Natural killer cell (primary cell): ENCODE results near the gene PREB. TPM values are rescaled to one million over a fixed set of nuclear protein-coding genes. Genes with fewer than 3 reads are reported as not detected.

Experiments used
- ATAC-seq, 3 donors: fragments of 150-1000 bp in 2 of 3; fragments of 200-7000 bp in 1 of 3; cut with Tn5 transposase; 1 replicate in 1 of 3; 2 replicates in 2 of 3; pipeline ENCODE4 v1.10.0; 2021; ENCODE audit warnings: mild to moderate bottlenecking in 2 of 3, moderate library complexity in 2 of 3
- DNase-seq, 2 donors: peaks; one replicate each; pipeline versions ENCODE4 v3.0.0 to v3.0.0-alpha.2; 2013 to 2021; ENCODE audit warnings: mixed read lengths in 1 of 2
- H3K27ac ChIP-seq: one replicate; pipeline ENCODE4 v1.5.1; 2013; ENCODE audit warnings: mild to moderate bottlenecking, low read length
- H3K27me3 ChIP-seq: one replicate; pipeline ENCODE4 v1.6.1; 2013; ENCODE audit warnings: low read length; ENCODE audit not compliant: control insufficient read depth, insufficient read depth
- H3K36me3 ChIP-seq: one replicate; pipeline ENCODE4 v1.6.1; 2013; ENCODE audit warnings: low read length; ENCODE audit not compliant: control insufficient read depth, insufficient read depth
- H3K4me1 ChIP-seq: one replicate; pipeline ENCODE4 v1.6.1; 2013; ENCODE audit warnings: low read length; ENCODE audit not compliant: control insufficient read depth, insufficient read depth
- H3K4me3 ChIP-seq: one replicate; pipeline ENCODE4 v1.5.1; 2013; ENCODE audit warnings: low read length
- H3K9me3 ChIP-seq: one replicate; pipeline ENCODE4 v1.6.1; 2013; ENCODE audit warnings: low read length; ENCODE audit not compliant: control insufficient read depth, insufficient read depth
- H3K27ac Mint-ChIP-seq, 2 donors: one replicate each; pipeline ENCODE4 v1.8.0; 2022; ENCODE audit warnings: mild to moderate bottlenecking in 2 of 2, mixed read lengths in 2 of 2, moderate library complexity in 1 of 2
- H3K27me3 Mint-ChIP-seq, 2 donors: one replicate each; pipeline ENCODE4 v1.8.0; 2022; ENCODE audit warnings: low read depth in 2 of 2, mixed read lengths in 2 of 2
- H3K36me3 Mint-ChIP-seq: one replicate; pipeline ENCODE4 v1.8.0; 2022; ENCODE audit warnings: mixed read lengths
- H3K4me1 Mint-ChIP-seq, 2 donors: one replicate each; pipeline ENCODE4 v1.8.0; 2022; ENCODE audit warnings: mixed read lengths in 2 of 2
- H3K4me3 Mint-ChIP-seq: one replicate; pipeline ENCODE4 v1.8.0; 2022; ENCODE audit warnings: mild to moderate bottlenecking, moderate library complexity, mixed read lengths
- H3K9me3 Mint-ChIP-seq, 2 donors: one replicate each; pipeline ENCODE4 v1.8.0; 2022; ENCODE audit warnings: mixed read lengths in 2 of 2
- CTCF ChIP-seq: fragments of 200-600 bp; IDR thresholded peaks from one replicate; pipeline ENCODE4 v1.8.0; 2022; ENCODE audit warnings: antibody characterized with exemption
- WGBS: methylation state at CpG from one replicate; pipeline ENCODE4 v1.1.7; 2013; ENCODE audit warnings: missing lambda C conversion rate; ENCODE audit not compliant: insufficient coverage; 5-methylcytosine and 5-hydroxymethylcytosine counted together
- intact Hi-C: fragments of 100-400 bp; cut with micrococcal nuclease; formaldehyde crosslinking; loops from one replicate; pipeline ENCODE4 v1.14.2; 2022
- total RNA-seq, 4 donors: library from RNA; stranded (reverse); fragments of 120-200 nt in 1 of 4; gene quantifications; one replicate each; pipeline versions ENCODE4 v1.2.3 to v1.2.4, GENCODE V29; 2013 to 2022

The PREB gene
- total RNA-seq, 3 donors from 2014 or later (not counting 1 experiment from before 2014, with no cell fraction given), result 24.6 to 41.5 (median 31.2) TPM

GRCh38 chr2:27154488-27154887, 20.1 kb upstream of the PREB start:
- intact Hi-C loops, result no loop called here

GRCh38 chr2:27152796-27153464, 18.5 kb upstream of the PREB start:
- 74% methylated on average over 2 of the region's 2 CpGs for WGBS
- intact Hi-C loops, result no loop called here
- Mint-ChIP-seq H3K27me3 (peaks cover 0 to 3% of the 10 kb centered on the region in 2 donors), H3K4me3 (no peak overlapping the region), H3K36me3 (no peaks in the 10 kb centered on the region), H3K27ac (no peak overlapping the region), H3K9me3 (no peaks in the 10 kb centered on the region), H3K4me1 (no peaks in the 10 kb centered on the region)
- no peaks in the 10 kb centered on the region for H3K36me3 ChIP-seq
- no peak overlapping the region for H3K4me3 ChIP-seq
- ATAC-seq, result no peak
- no peaks in the 10 kb centered on the region for H3K4me1 ChIP-seq
- no peak overlapping the region for H3K27ac ChIP-seq
- H3K9me3 ChIP-seq, result no peaks in the 10 kb centered on the region
- no peak for DNase-seq
- H3K27me3 ChIP-seq, result no peaks in the 10 kb centered on the region
- TF ChIP-seq CTCF, result no peak

More at GRCh38 chr2:27154488-27154887, 20.1 kb upstream of the PREB start:
- no peak overlapping the region for H3K4me3 ChIP-seq
- no peak overlapping the region for H3K27ac Mint-ChIP-seq
- WGBS, result 87% methylated on average over 6 of the region's 6 CpGs
- H3K27me3 Mint-ChIP-seq, result no peaks in the 10 kb centered on the region
- H3K9me3 Mint-ChIP-seq, result no peaks in the 10 kb centered on the region
- H3K4me1 Mint-ChIP-seq, result no peaks in the 10 kb centered on the region
- H3K36me3 ChIP-seq, result no peaks in the 10 kb centered on the region
- H3K4me3 Mint-ChIP-seq, result no peak overlapping the region
- H3K27me3 ChIP-seq, result no peaks in the 10 kb centered on the region
- H3K4me1 ChIP-seq, result no peaks in the 10 kb centered on the region
- DNase-seq (no peak), ATAC-seq (no peak)
- H3K36me3 Mint-ChIP-seq, result no peaks in the 10 kb centered on the region
- H3K9me3 ChIP-seq, result no peaks in the 10 kb centered on the region
- H3K27ac ChIP-seq, result no peak overlapping the region
- TF ChIP-seq CTCF, result no peak

- Histone ChIP-seq H3K4me3 (no peak overlapping the region), H3K27ac (no peak overlapping the region), H3K4me1 (no peaks in the 10 kb centered on the region), H3K36me3 (no peaks in the 10 kb centered on the region), H3K9me3 (no peaks in the 10 kb centered on the region), H3K27me3 (no peaks in the 10 kb centered on the region)
- Mint-ChIP-seq H3K27me3 (peaks cover 0 to 6% of the 10 kb centered on the region in 2 donors), H3K9me3 (no peaks in the 10 kb centered on the region), H3K4me3 (no peak overlapping the region), H3K36me3 (no peaks in the 10 kb centered on the region), H3K27ac (no peak overlapping the region), H3K4me1 (no peaks in the 10 kb centered on the region)
- intact Hi-C loops, result no loop called here
- ATAC-seq, result no peak
- WGBS, result 95% methylated on average over 8 of the region's 8 CpGs
- no peak for TF ChIP-seq CTCF
- DNase-seq, result no peak
Measured at GRCh38 chr2:27152102-27152795, 17.8 kb upstream of the PREB start.
